K562 (cell line): Measurements from ENCODE around the gene CACNA2D3.

Experiments
- CTCF ChIP-seq, 3 experiments: IDR thresholded peaks in 2 of 3; conservative IDR thresholded peaks in 1 of 3; 2 replicates each; pipeline ENCODE4 v1.5.1; 2011 to 2012; ENCODE audit warnings: low read length in 3 of 3, mild to moderate bottlenecking in 3 of 3, control low read depth in 2 of 3, improper control_type of control experiment in 1 of 3, inconsistent platforms in 1 of 3, low read depth in 1 of 3, mixed read lengths in 1 of 3, moderate library complexity in 1 of 3; ENCODE audit not compliant: insufficient read depth in 2 of 3
- THRA ChIP-seq: fragments of 450-650 bp; IDR thresholded peaks from 2 replicates; pipeline ENCODE4 v1.6.1; 2017; ENCODE audit warnings: mild to moderate bottlenecking, moderate library complexity
- ZBTB9 ChIP-seq: fragments of 450-650 bp; formaldehyde crosslinking; IDR thresholded peaks from 2 replicates; pipeline ENCODE4 v1.4.0; 2020; ENCODE audit warnings: mild to moderate bottlenecking, moderate library complexity

- TF ChIP-seq THRA (no peak), ZBTB9 (CRISPR knock-in tag) (no peak), CTCF (IDR thresholded peaks at IDR 0.05 in 2 of 3, conservative IDR thresholded peaks at IDR 0.05 in 1 of 3; ENCODE audit: insufficient read depth in 2 of 3, low read depth in 1 of 3, low read length in 3 of 3) (no peak)
Measured at GRCh38 chr3:54257125-54257720, 134.9 kb downstream of the CACNA2D3 start.
